Vagina (tissue), 2 donors: ENCODE measurements around the gene GRIK2.

ENCODE experiments used
- CTCF ChIP-seq, 3 experiments: fragments of 450-650 bp in 2 of 3; fragments of 200-600 bp in 1 of 3; sonication (generic) in 1 of 3; IDR thresholded peaks; one replicate each; pipeline ENCODE4 v1.5.1; 2017 to 2019; ENCODE audit warnings: antibody characterized with exemption in 3 of 3, mild to moderate bottlenecking in 2 of 3, moderate library complexity in 2 of 3
- POLR2A ChIP-seq, 2 donors: fragments of 450-650 bp; IDR thresholded peaks; one replicate each; pipeline ENCODE4 v1.6.1; 2017; ENCODE audit warnings: antibody characterized with exemption in 2 of 2, mild to moderate bottlenecking in 2 of 2, moderate library complexity in 2 of 2

GRCh38 chr6:101760843-101761621 is 367.5 kb downstream of the GRIK2 start:
- no peak for TF ChIP-seq CTCF (IDR thresholded peaks at IDR 0.05)
- TF ChIP-seq POLR2A (IDR thresholded peaks at IDR 0.05), result no peak
